AG04449 (cell line): Measurements from ENCODE around the gene ADGRV1.

Source experiments
- CTCF ChIA-PET: fragments of 350-600 bp; formaldehyde crosslinking; extraction: SDS; loops from one replicate; lab custom pipeline; 2021; ENCODE audit warnings: antibody characterized with exemption; lab: Yijun Ruan, JAX
- POLR2A ChIA-PET: fragments of 400-600, 350-600 bp; formaldehyde crosslinking; extraction: SDS; loops from one replicate; lab custom pipeline; 2020; ENCODE audit warnings: antibody characterized with exemption, inconsistent platforms; lab: Yijun Ruan, JAX
- DNase-seq: peaks from one replicate; pipeline ENCODE4 v3.0.0-alpha.2; 2010; ENCODE audit warnings: low read depth, low spot score
- H3K4me3 ChIP-seq: 2 replicates; pipeline ENCODE4 v1.5.1; 2011; ENCODE audit warnings: low read depth, mild to moderate bottlenecking, control low read depth, low read length
- CTCF ChIP-seq: IDR thresholded peaks from one replicate; pipeline ENCODE4 v1.5.1; 2011; ENCODE audit warnings: mild to moderate bottlenecking, moderate library complexity, low read length, control low read depth, inconsistent platforms; ENCODE audit not compliant: insufficient read depth; ENCODE audit errors: missing control alignments

The ADGRV1 gene

DNA sequence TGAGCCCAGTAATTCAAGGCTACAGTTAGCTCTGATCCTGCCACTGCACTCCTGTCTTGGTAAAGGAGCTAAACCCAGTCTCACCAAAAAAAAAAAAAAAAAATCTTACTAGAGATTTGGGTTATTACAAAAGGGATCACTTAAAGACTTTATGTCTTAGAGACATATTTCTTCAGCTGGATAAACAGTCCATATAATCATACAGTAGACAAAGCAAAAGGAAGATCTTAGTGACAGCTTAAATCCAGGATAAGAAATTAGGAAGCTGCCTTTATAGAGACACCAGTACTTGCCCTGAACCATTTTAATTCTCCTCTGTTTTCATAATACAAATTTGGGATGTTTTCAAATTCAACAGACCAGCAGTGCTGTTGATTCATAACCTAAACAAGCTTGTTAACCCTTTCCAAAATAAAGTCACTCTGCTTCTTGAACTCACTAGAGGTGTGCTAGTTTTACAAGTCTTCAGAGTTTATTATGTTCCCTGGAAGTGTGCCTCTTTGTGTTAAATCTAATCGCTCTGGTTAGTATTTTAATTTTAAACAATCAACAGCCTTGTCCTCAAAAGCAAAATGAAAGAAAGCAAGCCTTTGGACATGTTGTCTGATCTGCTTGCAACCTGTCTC is 569.0 kb downstream of the ADGRV1 start:
- POLR2A ChIA-PET, result interaction anchor here (0.6 kb wide), 2 partner anchors 9 to 253 kb away, joined by 3 to 5 read pairs; no protein-coding TSS in a partner anchor
- no peak for TF ChIP-seq CTCF
- no peak overlapping the region for H3K4me3 ChIP-seq
- DNase-seq, result no peak
- CTCF ChIA-PET, result interaction anchor here (0.7 to 1.7 kb wide), 3 partner anchors 17 to 257 kb away, joined by 3 to 7 read pairs (median 3); no protein-coding TSS in a partner anchor

DNA sequence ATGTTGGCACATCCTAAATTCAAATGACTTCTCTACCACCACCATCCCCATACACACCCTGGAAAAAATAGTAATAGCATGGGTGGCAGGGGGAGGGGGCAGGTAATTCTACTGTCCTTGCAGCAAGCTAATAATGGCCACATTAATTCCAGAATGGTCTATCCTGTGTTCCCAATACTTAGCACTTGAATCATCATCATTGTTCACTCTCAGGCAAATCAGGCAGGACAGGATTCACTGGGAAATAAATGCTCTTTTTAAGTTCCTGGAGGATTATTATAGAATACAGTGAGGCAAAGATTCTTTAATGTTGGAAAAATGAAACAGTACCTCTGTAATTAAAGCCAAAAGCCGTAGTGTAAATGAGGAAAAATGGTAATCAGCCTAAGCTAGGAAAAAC is 570.0 kb downstream of the ADGRV1 start:
- no peak overlapping the region for H3K4me3 ChIP-seq
- CTCF ChIA-PET, result interaction anchor here (1.5 to 1.7 kb wide), 2 partner anchors 25 to 256 kb away, joined by 3 to 7 read pairs; no protein-coding TSS in a partner anchor
- no peak for DNase-seq
- TF ChIP-seq CTCF, result no peak
- POLR2A ChIA-PET, result no interaction called here

DNA sequence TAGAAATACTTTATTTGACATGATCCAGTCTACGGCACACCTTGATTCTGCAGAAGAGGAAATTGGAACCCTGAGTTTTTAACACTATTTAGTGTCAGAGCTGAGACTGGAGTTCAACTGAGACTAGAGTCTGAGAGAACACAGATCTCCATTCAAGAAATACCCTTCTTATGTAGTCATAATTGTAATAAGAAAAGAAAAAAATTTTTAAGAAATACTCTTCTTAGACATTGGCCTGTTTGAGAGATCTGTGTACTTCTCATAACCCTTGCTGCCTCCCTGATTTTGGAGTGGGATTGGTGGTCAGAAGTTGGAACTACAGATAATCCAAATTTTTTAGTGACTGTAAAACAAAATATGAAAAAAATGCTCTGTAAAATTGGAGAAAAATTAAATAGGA is 571.2 kb downstream of the ADGRV1 start:
- no peak overlapping the region for H3K4me3 ChIP-seq
- DNase-seq, result no peak
- no peak for TF ChIP-seq CTCF
- POLR2A ChIA-PET, result no interaction called here
- CTCF ChIA-PET, result no interaction called here

DNA sequence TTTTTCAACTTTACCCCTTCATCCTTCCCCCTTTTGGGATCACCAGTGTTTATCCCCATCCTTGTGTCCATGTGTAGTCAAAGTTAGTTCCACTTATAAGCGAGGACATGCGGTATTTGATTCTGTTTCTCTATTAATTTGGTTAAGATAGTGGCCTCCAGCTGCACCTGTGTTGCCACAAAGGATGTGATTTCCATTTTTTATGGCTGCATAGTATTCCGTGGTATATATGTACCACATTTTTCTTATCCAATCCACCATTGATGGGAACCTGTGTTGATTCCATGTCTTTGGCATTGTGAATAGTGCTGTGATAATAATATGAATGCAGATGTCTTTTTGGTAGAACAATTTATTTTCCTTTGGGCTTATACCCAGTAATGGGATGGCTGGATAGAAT is 572.2 kb downstream of the ADGRV1 start:
- POLR2A ChIA-PET, result no interaction called here
- DNase-seq, result no peak
- H3K4me3 ChIP-seq, result no peak overlapping the region
- CTCF ChIA-PET, result interaction anchor here (1.0 kb wide), 1 partner anchor 15 kb away, joined by 3 read pairs; no protein-coding TSS in a partner anchor
- TF ChIP-seq CTCF, result no peak

- no peak for TF ChIP-seq CTCF
- CTCF ChIA-PET, result interaction anchor here (1.2 kb wide), 1 partner anchor 12 kb away, joined by 3 read pairs; no protein-coding TSS in a partner anchor
Observed at GRCh38 chr5:91132550-91132949, 574.0 kb downstream of the ADGRV1 start.

GRCh38 chr5:91133183-91133582 is 574.6 kb downstream of the ADGRV1 start:
- ChIA-PET CTCF (interaction anchor here (0.9 to 1.2 kb wide), 2 partner anchors 9 to 13 kb away, joined by 3 read pairs; no protein-coding TSS in a partner anchor), POLR2A (no interaction called here)
- H3K4me3 ChIP-seq, result no peak overlapping the region
- TF ChIP-seq CTCF, result no peak
- DNase-seq, result no peak

More at GRCh38 chr5:91132550-91132949, 574.0 kb downstream of the ADGRV1 start:
- H3K4me3 ChIP-seq, result no peak overlapping the region
- no peak for DNase-seq
- POLR2A ChIA-PET, result no interaction called here
